HG02973 (cell line): ENCODE measurements around the gene UBE2S.
"Not testable (repeated sequence)": the region's sequence is repeated elsewhere in the genome, so short reads cannot be mapped to it uniquely, and the experiment has no call there.

ENCODE experiments used
- ATAC-seq: cut with Tn5 transposase; IDR thresholded peaks from one replicate; pipeline ENCODE4 v1.9.1; 2021; ENCODE audit warnings: moderate library complexity; ENCODE audit not compliant: unreplicated experiment

UBE2S gene

DNA sequence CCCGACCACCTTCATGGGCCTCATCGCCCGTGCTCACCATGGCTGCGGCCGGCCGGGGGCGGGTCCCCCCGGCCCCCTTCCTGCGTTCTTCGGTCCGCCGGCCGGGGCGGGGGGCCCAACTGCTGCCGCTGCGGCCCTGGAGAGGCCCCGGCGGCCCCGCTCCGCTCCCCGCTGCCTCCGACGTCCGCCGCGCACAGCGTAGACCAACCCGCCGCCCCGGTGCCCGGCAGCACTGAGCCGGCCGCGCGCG is at the start of gene UBE2S:
TSS of gene UBE2S (minus strand) at position 239 of the 250 bp plus-strand sequence. CDS start at position 40, 199 bp downstream.
- ATAC-seq, result peak; percentile 63

DNA sequence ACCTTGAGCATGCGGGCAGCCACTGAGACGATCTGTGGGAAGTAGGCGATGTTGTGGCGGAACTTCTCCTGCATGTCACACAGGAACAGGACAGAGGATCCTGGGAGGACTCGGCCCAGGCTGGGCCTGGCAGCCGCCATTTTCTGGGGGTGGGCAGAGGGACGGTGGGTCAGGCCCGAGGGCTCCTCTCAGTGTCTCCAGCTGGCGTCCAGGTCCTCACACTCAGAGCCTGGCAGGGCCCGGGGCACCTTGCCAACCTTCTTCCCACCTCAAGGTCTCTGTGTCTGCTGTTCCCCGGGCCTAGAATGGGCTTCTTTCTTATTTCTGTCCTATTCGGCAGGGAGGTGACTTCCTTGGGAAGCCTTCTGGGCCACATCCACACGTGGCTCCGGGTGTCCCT is 48.8 kb upstream of the UBE2S start:
- no peak for ATAC-seq

- ATAC-seq, result no peak
Observed at GRCh38 chr19:55455576-55456235, 48.1 kb upstream of the UBE2S start.

- no peak for ATAC-seq
Observed at GRCh38 chr19:55454787-55455243, 47.2 kb upstream of the UBE2S start.

- no peak for ATAC-seq
Observed at GRCh38 chr19:55453511-55454260, 46.1 kb upstream of the UBE2S start.

DNA sequence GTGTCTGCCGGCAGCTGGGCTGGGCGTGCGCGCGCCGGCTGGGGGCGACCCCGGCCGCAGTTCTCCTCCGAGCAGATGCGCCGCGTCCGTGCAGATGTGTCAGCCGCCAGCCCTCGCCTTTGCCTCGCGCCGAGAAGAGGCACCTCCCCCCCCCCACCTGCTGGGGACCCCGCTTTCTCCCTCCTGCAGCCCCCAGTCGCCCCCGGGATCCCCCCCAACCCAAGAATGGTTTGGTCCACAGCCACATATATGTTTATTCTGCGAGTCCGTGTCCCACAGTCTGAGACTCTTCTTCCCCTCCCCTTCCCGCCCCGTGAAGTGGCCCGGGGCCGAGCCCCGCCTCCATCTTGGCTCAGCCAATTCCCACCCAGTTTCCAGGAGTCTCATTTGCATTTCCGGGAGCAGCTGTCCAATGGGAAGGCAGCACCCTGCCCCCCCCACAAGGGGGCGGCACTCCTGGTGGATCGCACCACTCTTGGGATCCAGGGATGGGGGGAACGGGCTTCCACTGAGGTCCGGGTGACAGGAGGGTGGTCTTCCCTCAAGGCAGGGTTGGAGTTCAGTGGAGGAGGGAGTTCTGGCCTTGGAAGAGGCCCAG is 45.3 kb upstream of the UBE2S start:
- ATAC-seq, result no peak

- no peak for ATAC-seq
Observed at GRCh38 chr19:55451965-55452748, 44.6 kb upstream of the UBE2S start.

- ATAC-seq, result no peak
Observed at GRCh38 chr19:55451163-55451964, 43.8 kb upstream of the UBE2S start.

- ATAC-seq, result no peak
Observed at GRCh38 chr19:55449469-55449868, 41.9 kb upstream of the UBE2S start.

GRCh38 chr19:55448175-55448490 is 40.5 kb upstream of the UBE2S start:
- ATAC-seq, result not testable (repeated sequence)

- no peak for ATAC-seq
Observed at GRCh38 chr19:55447421-55448174, 40.0 kb upstream of the UBE2S start.

DNA sequence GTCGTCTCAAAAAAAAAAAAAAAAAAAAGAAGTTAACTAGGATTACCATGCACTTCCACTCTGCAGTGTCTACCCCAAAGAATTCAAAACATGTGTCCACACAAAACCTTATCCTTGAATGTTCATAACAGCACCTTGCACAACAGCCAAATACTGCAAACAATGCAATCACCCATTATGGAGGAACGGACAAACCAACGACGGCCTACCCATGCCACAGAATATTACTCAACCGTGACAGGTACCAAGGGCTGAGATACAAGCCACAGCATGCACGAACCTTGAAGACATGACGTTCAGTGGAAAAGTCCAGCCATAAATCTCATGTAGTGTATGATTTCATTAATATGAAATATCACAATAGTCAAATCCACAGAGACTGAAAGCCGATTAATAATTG is 38.5 kb upstream of the UBE2S start:
- no peak for ATAC-seq

DNA sequence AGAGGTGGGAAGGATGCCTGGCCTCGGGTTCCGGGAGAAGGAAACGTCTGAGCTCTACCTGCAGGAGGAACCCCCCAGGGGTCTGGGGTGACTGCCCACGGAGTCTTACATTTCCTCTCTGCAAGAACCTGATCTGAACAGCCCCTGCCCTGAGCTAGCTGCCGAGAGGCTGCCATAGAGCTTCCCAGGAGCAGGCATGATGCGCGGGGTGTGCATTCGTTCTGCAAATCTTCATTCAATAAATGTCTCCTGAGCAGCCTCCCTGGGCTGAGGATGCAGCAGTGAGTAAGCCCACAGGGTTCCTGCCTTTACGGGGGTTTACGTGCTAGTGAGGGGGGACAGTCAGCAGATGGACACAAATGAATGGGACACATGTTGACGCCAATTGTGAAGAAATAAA is 37.1 kb upstream of the UBE2S start:
- ATAC-seq, result no peak

DNA sequence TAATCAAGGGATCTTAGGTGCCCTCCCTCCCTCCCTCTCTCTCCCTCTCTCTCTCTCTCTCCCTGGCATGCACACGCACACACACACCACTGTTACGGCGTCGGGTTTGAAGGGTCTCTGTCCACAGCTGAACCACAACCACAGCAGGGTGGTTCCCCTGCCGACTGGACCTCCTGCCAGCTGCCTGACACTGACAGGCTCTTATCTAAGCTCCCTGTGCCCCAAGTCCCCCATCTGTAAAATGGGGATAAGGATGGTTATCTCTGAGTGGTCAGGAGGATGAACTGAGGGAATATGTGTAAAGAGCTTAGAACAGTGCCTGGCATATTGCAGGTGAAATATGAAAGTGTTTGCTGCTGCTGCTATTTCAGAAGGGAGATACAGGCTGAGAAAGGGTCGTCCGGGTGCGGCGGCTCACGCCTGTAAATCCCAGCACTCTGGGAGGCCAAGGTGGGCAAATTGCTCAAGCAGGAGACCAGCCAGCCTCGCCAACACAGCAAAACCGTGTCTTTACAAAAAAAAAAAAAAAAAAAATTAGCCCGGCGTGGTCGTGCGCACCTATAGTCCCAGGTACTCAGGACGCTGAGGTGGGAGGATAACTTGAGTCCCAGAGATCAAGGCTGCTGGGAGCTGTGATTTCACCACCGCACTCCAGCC is 36.4 kb upstream of the UBE2S start:
- ATAC-seq, result no peak

DNA sequence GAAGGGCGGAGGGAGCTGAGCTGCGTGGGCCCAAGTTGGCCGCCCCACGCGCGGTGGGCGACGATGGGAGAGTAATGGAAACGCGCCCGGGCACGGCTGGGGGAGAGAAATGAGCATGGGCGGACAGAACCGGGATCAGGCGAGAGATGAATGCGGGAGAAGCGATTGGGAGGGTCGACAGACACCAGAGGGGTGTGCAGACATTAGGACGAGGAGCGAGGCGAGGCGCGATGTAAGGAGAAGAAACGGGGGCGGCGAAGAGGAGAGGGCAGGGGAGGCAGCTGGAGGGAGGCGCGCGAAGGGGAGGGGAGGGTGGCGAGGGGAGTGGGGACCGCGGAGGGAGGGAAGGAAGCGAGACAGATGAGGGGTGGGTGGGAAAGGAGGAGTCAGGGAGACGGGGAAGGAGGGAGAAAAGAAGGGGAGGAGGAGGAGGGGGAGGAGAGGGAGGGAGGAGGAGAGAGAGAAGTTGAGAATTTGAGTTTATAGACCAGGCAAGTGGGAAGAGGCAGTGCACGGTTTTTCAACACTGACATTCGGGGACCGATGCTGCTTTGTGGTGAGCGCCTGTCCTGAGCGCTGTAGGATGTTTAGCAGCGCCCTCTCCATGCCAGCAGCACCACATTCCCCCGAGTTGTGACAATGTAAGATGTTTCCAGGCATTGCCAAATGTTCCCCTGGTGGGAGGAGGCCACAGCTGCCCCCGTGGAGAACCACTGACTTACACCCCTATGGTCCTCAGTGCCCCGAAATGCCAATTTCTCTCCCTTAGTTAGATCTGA is 35.6 kb upstream of the UBE2S start, which contains the start of gene SHISA7:
TSS of gene SHISA7 (minus strand) at position 256 of the 779 bp plus-strand sequence. CDS start 437 bp downstream, outside the sequence.
- no peak for ATAC-seq

- no peak for ATAC-seq
Observed at GRCh38 chr19:55442372-55442961, 34.9 kb upstream of the UBE2S start.

DNA sequence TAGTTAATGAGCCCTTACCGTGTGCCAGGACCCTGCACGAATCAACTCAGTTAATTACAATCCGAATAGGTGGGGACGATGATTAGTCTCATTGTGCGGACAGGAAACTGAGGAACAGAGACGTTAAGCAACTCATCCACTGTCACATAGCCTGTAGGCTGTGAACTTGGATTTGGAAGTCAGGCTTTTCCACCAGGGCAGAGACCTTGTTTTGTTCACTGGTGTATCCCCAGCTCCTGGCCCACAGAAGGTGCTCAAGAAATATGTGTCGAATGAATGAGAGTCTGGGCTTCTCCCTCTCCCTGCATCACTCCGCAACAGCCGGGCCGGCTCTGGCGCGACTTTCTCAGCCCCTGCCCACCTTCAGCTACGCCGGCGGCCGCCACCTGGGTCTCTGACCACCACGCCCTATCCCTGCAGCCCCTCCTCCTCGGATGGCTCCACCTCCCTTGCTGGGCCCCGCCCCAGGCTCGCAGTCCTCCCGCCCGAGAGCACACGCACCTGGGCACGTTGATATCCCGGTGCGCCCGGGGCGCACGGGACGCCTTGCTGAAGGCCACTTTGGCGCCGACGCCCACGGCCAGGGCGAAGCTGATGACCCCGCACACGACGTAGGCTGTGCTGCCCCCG is 34.2 kb upstream of the UBE2S start:
- ATAC-seq, result no peak

- no peak for ATAC-seq
Observed at GRCh38 chr19:55441319-55441691, 33.7 kb upstream of the UBE2S start.
